Skeletal muscle satellite cell (primary cell): ENCODE data around the gene CLCN4.

Source experiments
- H3K27me3 ChIP-seq: 2 replicates; pipeline ENCODE4 v1.7.0; 2013; ENCODE audit warnings: low read length; ENCODE audit not compliant: control insufficient read depth, insufficient read depth
- H3K36me3 ChIP-seq: 2 replicates; pipeline ENCODE4 v1.7.0; 2013; ENCODE audit warnings: mild to moderate bottlenecking, control low read depth, low read length; ENCODE audit not compliant: insufficient read depth
- H3K4me1 ChIP-seq: 2 replicates; pipeline ENCODE4 v1.7.0; 2013; ENCODE audit warnings: low read length; ENCODE audit not compliant: control insufficient read depth, insufficient read depth
- H3K4me2 ChIP-seq: 2 replicates; pipeline ENCODE4 v1.7.0; 2013; ENCODE audit warnings: mild to moderate bottlenecking, low read length
- H3K4me3 ChIP-seq: 2 replicates; pipeline ENCODE4 v1.7.0; 2013; ENCODE audit warnings: low read length
- H3K9ac ChIP-seq: 2 replicates; pipeline ENCODE4 v1.7.0; 2013; ENCODE audit warnings: mild to moderate bottlenecking, low read depth, low read length, moderate library complexity
- H3K9me3 ChIP-seq: replicated peaks from 2 replicates; pipeline ENCODE4 v1.7.0; 2013; ENCODE audit warnings: mild to moderate bottlenecking, control low read depth, low read length

Gene CLCN4

GRCh38 chrX:10199212-10199611, 42.4 kb downstream of the CLCN4 start:
- Histone ChIP-seq H3K4me3 (no peak overlapping the region), H3K4me2 (no peak overlapping the region), H3K36me3 (no peaks in the 10 kb centered on the region), H3K4me1 (peaks cover 6% of the 10 kb centered on the region), H3K9ac (no peak overlapping the region), H3K27me3 (no peaks in the 10 kb centered on the region), H3K9me3 (no peaks in the 10 kb centered on the region)

- no peak overlapping the region for H3K4me3 ChIP-seq
- peaks cover 6% of the 10 kb centered on the region for H3K4me1 ChIP-seq
- H3K36me3 ChIP-seq, result no peaks in the 10 kb centered on the region
- no peak overlapping the region for H3K4me2 ChIP-seq
- H3K9ac ChIP-seq, result no peak overlapping the region
- no peaks in the 10 kb centered on the region for H3K9me3 ChIP-seq
- no peaks in the 10 kb centered on the region for H3K27me3 ChIP-seq
Measured at GRCh38 chrX:10203617-10204016, 46.8 kb downstream of the CLCN4 start.

- H3K9me3 ChIP-seq, result no peaks in the 10 kb centered on the region
- H3K4me1 ChIP-seq, result no peaks in the 10 kb centered on the region
- no peak overlapping the region for H3K4me2 ChIP-seq
- H3K9ac ChIP-seq, result no peak overlapping the region
- no peaks in the 10 kb centered on the region for H3K27me3 ChIP-seq
- H3K4me3 ChIP-seq, result no peak overlapping the region
- H3K36me3 ChIP-seq, result no peaks in the 10 kb centered on the region
Measured at GRCh38 chrX:10206317-10206716, 49.5 kb downstream of the CLCN4 start.

GRCh38 chrX:10208281-10208856, 51.6 kb downstream of the CLCN4 start:
- no peaks in the 10 kb centered on the region for H3K4me1 ChIP-seq
- H3K27me3 ChIP-seq, result no peaks in the 10 kb centered on the region
- no peak overlapping the region for H3K4me2 ChIP-seq
- H3K4me3 ChIP-seq, result no peak overlapping the region
- no peak overlapping the region for H3K9ac ChIP-seq
- H3K36me3 ChIP-seq, result no peaks in the 10 kb centered on the region
- no peaks in the 10 kb centered on the region for H3K9me3 ChIP-seq

GRCh38 chrX:10208953-10209352, 52.2 kb downstream of the CLCN4 start:
- no peaks in the 10 kb centered on the region for H3K4me1 ChIP-seq
- H3K9ac ChIP-seq, result no peak overlapping the region
- H3K36me3 ChIP-seq, result peaks cover 2% of the 10 kb centered on the region

GRCh38 chrX:10212395-10212794, 55.6 kb downstream of the CLCN4 start:
- H3K27me3 ChIP-seq, result no peaks in the 10 kb centered on the region
- no peak overlapping the region for H3K9ac ChIP-seq
- H3K36me3 ChIP-seq, result peaks cover 5% of the 10 kb centered on the region
- no peaks in the 10 kb centered on the region for H3K9me3 ChIP-seq
- H3K4me3 ChIP-seq, result no peak overlapping the region
- no peaks in the 10 kb centered on the region for H3K4me1 ChIP-seq
- no peak overlapping the region for H3K4me2 ChIP-seq

More at GRCh38 chrX:10208953-10209352, 52.2 kb downstream of the CLCN4 start:
- H3K27me3 ChIP-seq, result no peaks in the 10 kb centered on the region
- no peak overlapping the region for H3K4me3 ChIP-seq
- no peaks in the 10 kb centered on the region for H3K9me3 ChIP-seq
- H3K4me2 ChIP-seq, result no peak overlapping the region

GRCh38 chrX:10213716-10214115, 56.9 kb downstream of the CLCN4 start:
- no peaks in the 10 kb centered on the region for H3K27me3 ChIP-seq
- H3K4me1 ChIP-seq, result no peaks in the 10 kb centered on the region
- H3K4me3 ChIP-seq, result no peak overlapping the region
- H3K36me3 ChIP-seq, result peaks cover 5% of the 10 kb centered on the region
- H3K4me2 ChIP-seq, result no peak overlapping the region
- no peaks in the 10 kb centered on the region for H3K9me3 ChIP-seq
- no peak overlapping the region for H3K9ac ChIP-seq

- no peaks in the 10 kb centered on the region for H3K9me3 ChIP-seq
- no peak overlapping the region for H3K9ac ChIP-seq
- no peak overlapping the region for H3K4me2 ChIP-seq
- H3K36me3 ChIP-seq, result peaks cover 5% of the 10 kb centered on the region
- H3K27me3 ChIP-seq, result no peaks in the 10 kb centered on the region
- H3K4me3 ChIP-seq, result no peak overlapping the region
- H3K4me1 ChIP-seq, result no peaks in the 10 kb centered on the region
Measured at GRCh38 chrX:10216208-10216607, 59.4 kb downstream of the CLCN4 start.

GRCh38 chrX:10217198-10217597, 60.4 kb downstream of the CLCN4 start:
- Histone ChIP-seq H3K9me3 (no peaks in the 10 kb centered on the region), H3K9ac (no peak overlapping the region), H3K27me3 (no peaks in the 10 kb centered on the region), H3K4me2 (no peak overlapping the region), H3K4me3 (no peak overlapping the region), H3K4me1 (no peaks in the 10 kb centered on the region), H3K36me3 (peaks cover 5% of the 10 kb centered on the region)

GRCh38 chrX:10221651-10222050, 64.9 kb downstream of the CLCN4 start:
- no peaks in the 10 kb centered on the region for H3K9me3 ChIP-seq
- H3K4me2 ChIP-seq, result no peak overlapping the region
- no peaks in the 10 kb centered on the region for H3K36me3 ChIP-seq
- no peak overlapping the region for H3K9ac ChIP-seq
- no peaks in the 10 kb centered on the region for H3K4me1 ChIP-seq
- H3K27me3 ChIP-seq, result no peaks in the 10 kb centered on the region
- no peak overlapping the region for H3K4me3 ChIP-seq

- H3K9ac ChIP-seq, result no peak overlapping the region
- H3K9me3 ChIP-seq, result no peaks in the 10 kb centered on the region
- H3K27me3 ChIP-seq, result no peaks in the 10 kb centered on the region
- no peaks in the 10 kb centered on the region for H3K36me3 ChIP-seq
- no peak overlapping the region for H3K4me3 ChIP-seq
- no peaks in the 10 kb centered on the region for H3K4me1 ChIP-seq
- no peak overlapping the region for H3K4me2 ChIP-seq
Measured at GRCh38 chrX:10223276-10223675, 66.5 kb downstream of the CLCN4 start.

GRCh38 chrX:10223781-10224180, 67.0 kb downstream of the CLCN4 start:
- Histone ChIP-seq H3K4me1 (no peaks in the 10 kb centered on the region), H3K9ac (no peak overlapping the region), H3K36me3 (no peaks in the 10 kb centered on the region), H3K4me2 (no peak overlapping the region), H3K27me3 (no peaks in the 10 kb centered on the region), H3K4me3 (no peak overlapping the region), H3K9me3 (no peaks in the 10 kb centered on the region)
